SIG-M5 treated with dmso at 0.1 percent for 504 hours (cell line): ENCODE results near the gene SNX11.
"Not testable (repeated sequence)": the region's sequence is repeated elsewhere in the genome, so short reads cannot be mapped to it uniquely, and the experiment has no call there.

Experiments
- DNase-seq: peaks from one replicate; lab custom pipeline; 2025; ENCODE audit not compliant: unreplicated experiment; lab: John Stamatoyannopoulos, UW

SNX11 gene, protein sequence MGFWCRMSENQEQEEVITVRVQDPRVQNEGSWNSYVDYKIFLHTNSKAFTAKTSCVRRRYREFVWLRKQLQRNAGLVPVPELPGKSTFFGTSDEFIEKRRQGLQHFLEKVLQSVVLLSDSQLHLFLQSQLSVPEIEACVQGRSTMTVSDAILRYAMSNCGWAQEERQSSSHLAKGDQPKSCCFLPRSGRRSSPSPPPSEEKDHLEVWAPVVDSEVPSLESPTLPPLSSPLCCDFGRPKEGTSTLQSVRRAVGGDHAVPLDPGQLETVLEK

DNA sequence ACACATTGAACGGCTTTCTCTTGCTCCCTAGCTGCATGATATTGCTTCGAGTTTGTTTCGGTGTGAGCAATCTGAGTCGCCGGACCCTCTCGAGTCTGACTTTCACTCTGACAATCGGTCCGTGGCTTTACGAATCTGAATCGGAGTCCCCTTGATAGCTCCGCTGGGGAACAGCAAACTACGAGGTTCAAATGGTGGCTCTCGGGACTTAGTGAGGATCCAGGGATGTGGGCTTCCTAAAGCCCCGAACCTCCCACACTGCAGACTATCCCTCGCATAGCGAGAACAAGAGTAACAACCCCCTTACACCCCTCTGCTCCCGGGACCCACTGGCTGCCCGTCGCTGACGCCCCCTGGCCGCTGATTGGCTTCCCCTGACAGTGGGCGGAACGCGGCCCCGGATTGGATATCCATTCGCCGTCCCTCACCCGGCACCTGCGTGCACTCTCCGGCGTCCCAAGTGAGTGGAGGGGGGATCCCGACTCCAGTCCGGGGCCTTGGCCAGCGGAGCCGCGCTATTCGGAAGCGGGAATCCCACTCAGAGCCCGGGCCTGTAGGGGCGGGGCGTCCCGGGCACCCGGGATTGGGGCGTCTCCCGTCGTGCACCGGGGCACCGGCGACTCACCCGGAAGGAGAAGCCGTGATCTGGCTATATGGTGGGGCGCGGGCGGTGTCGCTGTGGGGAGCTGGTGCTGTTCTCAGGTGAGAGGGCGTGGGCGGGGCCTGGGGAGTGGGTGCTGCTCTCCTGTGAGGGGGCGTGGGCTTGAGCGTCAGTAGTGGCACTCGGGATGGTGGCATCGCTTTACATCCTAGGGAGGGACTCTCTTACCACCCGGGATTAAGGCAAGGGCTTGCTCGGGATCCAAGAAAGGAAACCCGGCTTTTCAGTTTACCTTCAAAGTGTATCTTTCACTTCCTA lies at the start of gene SNX11:
TSS of gene SNX11 (plus strand) at position 630 of the 919 bp plus-strand sequence. CDS start 4,278 bp downstream, outside the sequence.
- peak; percentile 86 for DNase-seq

DNA sequence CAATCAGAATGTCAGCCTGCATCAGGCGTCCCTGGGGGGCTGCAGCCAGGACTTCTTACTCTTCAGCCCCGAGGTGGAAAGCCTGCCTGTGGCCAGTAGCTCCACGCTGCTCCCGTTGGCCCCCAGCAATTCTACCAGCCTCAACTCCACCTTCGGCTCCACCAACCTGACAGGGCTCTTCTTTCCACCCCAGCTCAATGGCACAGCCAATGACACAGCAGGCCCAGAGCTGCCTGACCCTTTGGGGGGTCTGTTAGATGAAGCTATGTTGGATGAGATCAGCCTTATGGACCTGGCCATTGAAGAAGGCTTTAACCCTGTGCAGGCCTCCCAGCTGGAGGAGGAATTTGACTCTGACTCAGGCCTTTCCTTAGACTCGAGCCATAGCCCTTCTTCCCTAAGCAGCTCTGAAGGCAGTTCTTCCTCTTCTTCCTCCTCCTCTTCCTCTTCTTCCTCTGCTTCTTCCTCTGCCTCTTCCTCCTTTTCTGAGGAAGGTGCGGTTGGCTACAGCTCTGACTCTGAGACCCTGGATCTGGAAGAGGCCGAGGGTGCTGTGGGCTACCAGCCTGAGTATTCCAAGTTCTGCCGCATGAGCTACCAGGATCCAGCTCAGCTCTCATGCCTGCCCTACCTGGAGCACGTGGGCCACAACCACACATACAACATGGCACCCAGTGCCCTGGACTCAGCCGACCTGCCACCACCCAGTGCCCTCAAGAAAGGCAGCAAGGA lies 49.0 kb upstream of the SNX11 start:
- DNase-seq: no peak

DNA sequence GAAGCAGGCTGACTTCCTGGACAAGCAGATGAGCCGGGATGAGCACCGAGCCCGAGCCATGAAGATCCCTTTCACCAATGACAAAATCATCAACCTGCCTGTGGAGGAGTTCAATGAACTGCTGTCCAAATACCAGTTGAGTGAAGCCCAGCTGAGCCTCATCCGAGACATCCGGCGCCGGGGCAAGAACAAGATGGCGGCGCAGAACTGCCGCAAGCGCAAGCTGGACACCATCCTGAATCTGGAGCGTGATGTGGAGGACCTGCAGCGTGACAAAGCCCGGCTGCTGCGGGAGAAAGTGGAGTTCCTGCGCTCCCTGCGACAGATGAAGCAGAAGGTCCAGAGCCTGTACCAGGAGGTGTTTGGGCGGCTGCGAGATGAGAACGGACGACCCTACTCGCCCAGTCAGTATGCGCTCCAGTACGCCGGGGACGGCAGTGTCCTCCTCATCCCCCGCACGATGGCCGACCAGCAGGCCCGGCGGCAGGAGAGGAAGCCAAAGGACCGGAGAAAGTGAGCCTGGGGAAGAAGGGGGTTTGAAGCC lies 48.4 kb upstream of the SNX11 start:
- no peak for DNase-seq

DNA sequence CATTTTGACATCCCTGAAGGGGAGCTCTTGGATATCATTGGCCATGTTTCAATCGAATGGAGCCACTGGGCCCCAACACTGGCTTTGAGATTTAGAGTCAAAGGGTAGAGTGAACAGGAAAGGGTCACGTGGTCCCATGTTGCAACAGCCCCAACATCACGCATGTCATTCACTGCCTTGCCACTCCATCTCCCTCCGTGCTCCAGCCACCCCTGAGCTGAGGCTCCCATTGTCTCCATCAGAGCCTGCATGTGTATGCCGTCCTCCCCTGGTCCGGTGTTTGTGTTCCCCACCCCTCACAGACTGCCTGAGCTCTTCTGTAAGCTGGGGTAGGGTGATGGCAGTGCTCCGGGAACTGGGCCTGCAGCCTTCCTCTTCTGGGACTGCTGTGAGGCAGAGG lies 47.3 kb upstream of the SNX11 start:
- DNase-seq: peak; percentile 20

DNA sequence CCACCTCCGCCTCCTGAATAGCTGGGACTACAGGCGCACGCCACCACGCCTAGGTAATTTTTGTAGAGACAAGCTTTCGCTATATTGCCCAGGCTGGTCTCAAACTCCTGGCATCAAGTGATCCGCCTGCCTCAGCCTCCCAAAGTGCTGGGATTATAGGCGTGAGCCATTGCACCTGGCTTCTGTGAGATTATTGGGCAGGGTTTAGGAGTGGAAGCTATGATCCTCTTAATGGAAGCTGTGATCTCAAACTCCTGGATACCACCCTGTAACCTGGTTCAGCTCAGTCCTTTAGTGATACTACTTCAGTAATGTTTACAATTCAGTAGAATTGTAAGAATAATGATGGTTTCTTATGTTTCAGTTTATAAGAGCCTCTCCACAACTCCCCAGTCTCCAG lies 45.3 kb upstream of the SNX11 start:
- DNase-seq: no peak

DNA sequence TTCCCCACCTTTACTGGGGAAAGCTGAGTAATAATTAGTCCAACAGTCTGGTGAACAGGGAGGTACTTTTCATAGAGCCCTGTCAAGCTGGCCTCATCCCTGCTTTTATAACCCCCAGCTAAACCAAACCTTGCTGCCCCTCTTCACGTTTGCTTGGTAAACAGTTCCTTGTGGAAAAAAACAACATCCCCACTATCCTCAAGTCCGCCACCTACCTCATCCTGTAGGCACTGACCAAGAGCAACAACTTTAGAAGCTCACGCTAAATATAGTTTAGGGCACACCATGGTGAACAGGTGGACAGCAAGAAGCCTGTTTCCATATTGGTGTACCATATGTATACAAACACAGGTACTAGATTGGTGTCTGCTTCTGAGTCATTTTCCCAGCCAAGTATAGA lies 42.9 kb upstream of the SNX11 start:
- DNase-seq: no peak

DNA sequence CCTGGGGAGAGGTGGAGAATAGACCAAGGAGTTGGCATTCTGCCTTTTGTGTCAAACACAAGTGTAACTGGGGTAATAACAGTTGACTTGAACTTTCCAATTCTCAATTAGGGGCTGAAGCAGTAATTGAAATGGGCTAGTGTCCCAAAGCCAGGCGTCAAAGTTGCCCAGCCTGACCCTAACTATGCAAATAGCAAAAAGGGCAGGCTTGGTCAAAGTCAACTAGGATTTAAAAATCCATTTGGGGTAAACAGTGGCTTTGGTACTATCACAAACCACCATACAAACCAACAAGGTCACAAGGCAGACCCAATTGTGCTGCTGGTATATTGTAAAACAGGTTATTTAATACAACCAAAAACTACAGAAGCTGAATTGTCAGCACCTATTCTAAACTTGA lies 41.4 kb upstream of the SNX11 start:
- DNase-seq: no peak

DNA sequence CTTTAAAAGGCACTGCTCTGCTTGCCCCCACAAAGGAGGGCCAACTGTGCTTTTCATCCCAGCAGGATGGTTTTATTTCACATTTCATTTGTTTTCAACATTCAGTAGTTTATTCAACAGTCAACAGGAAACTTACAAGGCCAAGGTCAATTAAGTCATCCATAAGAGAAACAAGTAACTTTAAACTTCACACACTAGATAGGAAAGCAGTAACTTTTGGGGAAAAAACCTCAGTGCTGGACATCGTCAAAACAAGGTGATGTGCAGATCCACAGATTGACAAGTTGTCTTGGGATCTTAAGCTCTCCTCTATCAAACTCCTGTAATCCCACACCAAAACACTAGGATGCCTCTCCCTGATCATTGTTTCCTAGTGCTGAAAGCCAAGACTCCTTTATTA lies 40.9 kb upstream of the SNX11 start:
- DNase-seq: no peak

DNA sequence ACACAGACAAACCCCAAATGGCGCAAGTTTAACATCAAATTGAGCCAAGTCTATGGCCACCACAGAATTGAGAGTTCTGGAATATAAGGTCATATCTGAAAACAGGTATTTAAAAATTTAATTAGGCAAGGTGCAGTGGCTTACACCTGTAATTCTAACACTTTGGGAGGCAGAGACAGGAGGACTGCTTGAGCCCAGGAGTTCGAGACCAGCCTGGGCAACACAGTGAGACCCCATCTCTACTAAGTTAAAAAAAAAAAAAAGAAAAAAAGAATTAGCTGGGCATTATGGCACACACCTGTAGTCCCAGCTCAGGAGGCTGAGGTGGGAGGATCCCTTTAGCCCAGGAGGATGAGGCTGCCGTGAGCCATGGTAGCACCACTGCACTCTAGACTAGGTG lies 40.3 kb upstream of the SNX11 start:
- no peak for DNase-seq

DNA sequence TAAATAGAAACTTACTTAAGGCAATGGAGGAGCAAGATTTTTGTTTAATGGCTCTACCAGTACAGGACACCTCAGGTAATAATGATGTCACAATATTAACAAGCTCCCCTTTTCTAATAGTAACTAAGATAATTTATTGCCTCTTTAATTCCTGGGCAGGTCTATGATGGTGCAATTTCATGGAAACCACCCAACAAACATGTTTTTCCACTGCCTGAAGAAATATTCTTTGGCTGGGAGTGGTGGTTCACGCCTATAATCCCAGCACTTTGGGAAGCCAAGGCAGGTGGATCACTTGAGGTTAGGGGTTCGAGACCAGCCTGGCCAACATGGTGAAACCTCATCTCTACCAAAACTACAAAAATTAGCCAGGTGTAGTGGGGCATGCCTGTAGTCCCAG lies 39.8 kb upstream of the SNX11 start:
- DNase-seq: not testable (repeated sequence)

DNA sequence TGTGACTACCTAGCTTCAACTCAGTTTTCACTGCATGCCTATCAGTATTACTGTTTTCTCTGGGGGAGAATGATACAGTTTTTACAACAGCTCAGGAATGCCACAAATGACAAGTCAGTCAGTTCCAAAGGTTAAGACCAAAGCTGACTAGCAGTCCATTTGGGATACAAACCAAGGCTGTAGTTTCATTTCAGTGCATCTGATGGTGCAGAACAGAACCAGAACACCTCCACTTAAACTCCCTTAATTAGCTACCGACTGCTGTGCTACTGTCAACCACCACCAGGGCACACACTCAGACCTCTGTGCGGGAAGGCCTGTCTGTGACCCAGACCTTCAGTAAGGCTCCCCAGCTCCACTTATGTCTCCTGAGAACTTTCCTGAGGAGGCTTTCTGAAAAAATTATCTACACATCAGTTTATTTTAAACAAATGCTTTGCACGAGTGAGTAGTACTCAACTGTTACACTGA lies 39.0 kb upstream of the SNX11 start:
- peak; percentile 21 for DNase-seq

DNA sequence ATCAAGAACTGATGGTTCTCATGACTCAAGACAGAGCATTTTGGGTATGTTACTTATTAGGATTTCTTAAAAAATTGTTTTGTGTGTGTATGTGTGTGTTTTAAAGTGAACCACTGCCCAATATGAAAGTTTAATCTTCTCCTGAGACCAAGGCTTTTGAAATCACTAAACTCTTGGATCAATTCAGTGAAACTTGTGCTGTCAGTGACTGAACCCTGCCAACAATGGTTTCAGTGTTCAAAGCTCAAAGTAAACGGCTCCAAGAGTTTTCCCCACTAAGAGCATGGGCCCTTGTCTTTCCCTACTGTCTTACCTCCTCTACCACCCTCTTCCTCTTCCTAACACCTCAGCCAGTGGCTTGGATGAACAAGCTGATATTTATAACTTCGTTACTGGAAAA lies 37.4 kb upstream of the SNX11 start:
- no peak for DNase-seq

DNA sequence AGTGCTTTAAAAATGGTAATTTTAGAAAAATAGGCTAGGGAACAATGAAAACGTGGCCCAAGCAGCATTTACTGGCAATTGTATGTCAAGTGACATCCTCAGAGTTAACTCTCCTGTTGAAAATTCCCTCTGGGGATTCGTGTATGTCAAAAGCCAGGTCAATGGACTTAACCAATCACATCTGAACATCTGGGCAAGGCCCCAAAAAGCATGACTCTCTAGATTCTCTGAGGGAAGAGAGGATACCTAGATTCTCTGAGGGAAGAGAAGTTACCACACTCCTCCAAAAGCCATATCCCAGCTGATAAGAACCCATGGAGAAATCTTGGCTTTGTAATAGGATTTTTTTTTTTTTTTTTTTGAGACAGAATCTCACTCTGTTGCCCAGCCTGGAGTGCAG lies 35.9 kb upstream of the SNX11 start:
- no peak for DNase-seq

DNA sequence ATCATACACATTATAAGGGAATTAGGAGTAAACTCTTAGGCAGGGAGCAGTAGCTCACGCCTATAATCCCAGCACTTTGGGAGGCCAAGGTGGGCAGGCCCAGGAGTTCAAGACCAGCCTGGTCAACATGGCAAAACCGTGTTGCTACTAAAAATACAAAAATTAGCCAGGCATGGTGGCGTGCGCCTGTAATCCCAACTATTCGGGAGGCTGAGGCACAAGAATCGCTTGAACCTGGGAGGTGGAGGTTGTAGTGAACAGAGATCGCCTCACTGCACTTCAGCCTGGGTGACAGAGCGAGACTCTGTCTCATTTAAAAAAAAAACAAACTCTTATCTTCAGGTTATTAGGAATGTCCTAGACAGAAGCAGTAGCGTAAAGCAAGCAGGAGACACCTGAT lies 34.8 kb upstream of the SNX11 start:
- DNase-seq: not testable (repeated sequence)

DNA sequence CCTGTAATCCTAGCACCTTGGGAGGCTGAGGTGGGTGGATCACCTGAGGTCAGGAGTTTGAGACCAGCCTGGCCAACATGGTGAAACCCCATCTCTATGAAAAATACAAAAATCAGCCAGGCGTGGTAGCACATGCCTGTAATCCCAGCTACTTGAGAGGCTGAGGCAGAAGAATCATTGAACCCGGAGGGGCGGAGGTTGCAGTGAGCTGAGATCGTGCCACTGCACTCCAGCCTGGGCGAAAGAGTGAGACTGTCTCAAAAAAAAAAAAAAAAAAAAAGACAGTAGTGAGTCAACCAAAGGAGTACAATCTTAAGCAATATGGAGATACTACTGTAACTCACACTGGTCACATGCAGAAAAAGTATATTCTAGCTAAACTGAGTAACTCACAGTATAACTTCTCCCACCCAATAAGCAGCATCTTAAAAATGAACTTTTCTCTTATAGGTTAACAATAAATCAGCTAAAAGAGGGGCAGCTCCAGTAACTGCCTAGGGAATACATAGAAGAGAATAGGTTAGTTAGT lies 33.9 kb upstream of the SNX11 start:
- not testable (repeated sequence) for DNase-seq

DNA sequence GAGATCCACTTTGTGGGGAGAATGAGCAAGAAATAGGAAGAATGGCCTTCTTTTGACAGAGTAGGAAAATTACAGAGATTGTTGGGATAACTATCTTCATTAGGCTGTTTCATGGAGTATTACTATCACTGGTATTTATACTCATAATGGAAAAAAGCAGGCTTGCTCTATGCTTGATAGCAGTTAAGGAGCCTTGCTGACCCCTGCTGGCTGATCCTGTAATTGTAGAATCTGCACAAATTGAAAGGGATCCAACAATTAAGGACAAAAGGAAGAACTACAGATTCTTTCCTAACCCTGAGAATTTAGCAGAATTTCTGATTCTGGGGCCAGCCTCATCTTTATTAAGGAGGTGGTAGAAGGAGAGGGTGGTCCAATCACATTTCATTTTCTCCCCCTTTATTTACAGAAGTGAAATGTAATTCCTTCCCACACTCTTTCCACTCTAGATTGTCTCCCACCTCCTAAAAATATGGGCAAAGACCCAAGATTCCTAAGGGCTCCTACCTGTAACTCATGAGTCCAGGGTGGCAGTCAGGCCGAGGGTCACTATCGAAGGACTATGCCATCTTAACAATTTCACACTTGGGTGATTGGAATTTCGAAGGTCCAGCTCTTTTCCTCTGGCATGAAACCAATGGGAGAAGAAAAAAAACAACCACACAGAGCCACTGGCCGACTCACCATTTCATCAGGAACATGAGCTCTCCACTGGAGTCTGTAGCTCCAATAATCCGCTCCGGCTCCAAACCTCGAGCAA lies 33.1 kb upstream of the SNX11 start:
- DNase-seq: peak; percentile 71

DNA sequence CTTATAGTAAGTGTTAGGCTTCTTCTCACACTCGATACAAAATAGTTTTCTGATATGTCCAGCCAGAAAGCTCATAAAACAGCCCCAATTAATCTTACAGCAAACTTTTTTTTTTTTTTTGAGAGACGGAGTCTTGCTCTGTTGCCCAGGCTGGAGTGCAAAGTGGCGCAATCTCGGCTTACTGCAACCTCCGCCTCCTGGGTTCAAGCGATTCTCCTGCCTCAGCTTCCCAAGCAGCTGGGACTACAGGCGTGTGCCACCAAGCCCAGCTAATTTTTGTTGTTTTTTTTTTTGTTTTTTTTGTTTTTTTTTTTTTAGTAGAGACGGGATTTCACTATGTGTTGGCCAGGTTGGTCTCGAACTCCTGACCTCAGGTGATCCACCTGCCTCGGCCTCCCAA lies 30.4 kb upstream of the SNX11 start:
- DNase-seq: not testable (repeated sequence)

DNA sequence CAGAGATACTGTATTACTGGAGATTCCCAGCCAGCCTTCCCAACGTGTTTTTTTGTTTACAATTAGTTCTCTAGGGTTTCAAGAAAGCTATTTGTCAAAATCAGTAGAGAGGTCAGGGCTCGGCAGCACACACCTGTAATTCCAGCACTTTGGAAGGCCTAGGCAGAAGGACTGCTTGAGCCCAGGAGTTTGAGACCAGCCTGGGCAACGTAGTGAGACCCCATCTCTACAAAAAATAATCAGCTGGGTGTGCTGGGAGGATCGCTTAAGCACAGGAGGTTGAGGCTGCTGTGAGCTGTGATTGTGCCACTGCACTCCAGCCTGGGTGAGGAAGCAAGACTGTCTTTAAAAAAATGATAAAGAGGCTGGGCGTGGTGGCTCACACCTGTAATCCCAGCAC lies 25.7 kb upstream of the SNX11 start:
- no peak for DNase-seq

DNA sequence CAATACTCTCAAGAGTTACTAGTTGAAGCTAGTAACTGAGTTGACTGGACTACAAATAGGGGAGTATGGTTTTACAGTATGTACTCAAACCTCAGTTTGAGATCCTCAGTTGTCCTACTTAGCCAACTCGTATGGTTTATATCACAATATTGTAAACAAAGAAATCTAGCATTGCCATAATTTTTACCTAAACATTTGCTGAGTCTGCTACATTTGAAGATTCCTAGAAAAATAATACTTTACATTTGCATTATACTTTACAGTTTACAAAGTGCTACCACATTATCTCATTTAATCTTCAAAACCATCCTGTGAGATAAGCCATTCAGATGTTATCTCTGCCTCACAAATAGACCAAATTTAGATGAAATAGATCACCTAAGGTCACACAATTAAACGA lies 22.6 kb upstream of the SNX11 start:
- no peak for DNase-seq

DNA sequence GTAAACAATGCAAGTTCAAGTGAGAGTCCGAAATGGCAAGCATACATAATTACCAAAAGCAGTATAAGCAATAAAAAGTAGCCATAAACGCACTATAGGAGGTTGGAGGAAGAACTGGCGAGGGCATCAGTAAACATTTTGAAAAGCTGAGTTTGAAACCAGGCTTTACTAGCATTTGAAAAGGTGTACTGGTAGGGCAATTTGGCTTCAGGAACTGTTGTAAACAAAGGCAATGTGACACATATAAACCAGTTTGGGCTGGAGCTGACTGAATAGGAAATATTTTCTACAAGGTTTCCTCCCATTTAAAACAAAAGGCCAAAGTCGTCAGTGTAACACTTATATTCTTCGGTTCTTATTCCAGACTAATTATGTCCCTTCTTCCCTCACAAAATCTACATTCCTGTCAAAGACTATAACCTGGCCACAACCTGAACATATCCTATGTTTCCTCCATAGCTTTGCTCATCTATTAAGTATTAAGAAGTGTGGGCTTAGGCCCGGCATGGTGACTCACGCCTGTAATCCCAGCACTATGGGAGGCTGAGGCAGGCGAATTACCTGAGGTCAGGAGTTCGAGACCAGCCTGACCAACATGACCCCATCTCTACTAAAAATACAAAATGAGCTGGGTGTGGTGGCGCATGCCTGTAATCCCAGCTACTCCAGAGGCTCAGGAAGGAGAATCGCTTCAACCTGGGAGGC lies 14.1 kb upstream of the SNX11 start:
- no peak for DNase-seq
